Stomach (tissue), 9 donors: Measurements from ENCODE around the gene PABPN1. TPM values are rescaled to one million over a fixed set of nuclear protein-coding genes. Genes with fewer than 3 reads are reported as not detected.

Experiments used
- DNase-seq, 2 donors: peaks; one replicate each; pipeline versions ENCODE4 v3.0.0 to v3.0.0-alpha.2; 2013 to 2019
- H3K27ac ChIP-seq, 5 donors: fragments of 200-600 bp in 4 of 5; sonication (generic) in 4 of 5; one replicate each; pipeline ENCODE4 v1.5.1; 2013 to 2019; ENCODE audit warnings: mild to moderate bottlenecking in 1 of 5, moderate library complexity in 1 of 5
- H3K27me3 ChIP-seq, 3 donors: fragments of 200-600 bp; sonication (generic); one replicate each; pipeline ENCODE4 v1.5.1; 2017 to 2019; ENCODE audit warnings: mixed run types in 1 of 3
- H3K36me3 ChIP-seq, 4 donors: fragments of 200-600 bp; sonication (generic); 1 replicate in 3 of 4; 2 replicates in 1 of 4; pipeline ENCODE4 v1.5.1; 2016 to 2019
- H3K4me1 ChIP-seq, 4 donors: fragments of 200-600 bp; sonication (generic); one replicate each; pipeline ENCODE4 v1.5.1; 2016 to 2019
- H3K4me3 ChIP-seq, 4 donors: fragments of 200-600 bp; sonication (generic) in 3 of 4; one replicate each; pipeline ENCODE4 v1.5.1; 2016 to 2019; ENCODE audit warnings: mild to moderate bottlenecking in 1 of 4
- H3K9me3 ChIP-seq, 4 donors: fragments of 200-600 bp; sonication (generic); one replicate each; pipeline ENCODE4 v1.5.1; 2016 to 2019
- CTCF ChIP-seq, 7 experiments: fragments of 450-650 bp in 4 of 7; fragments of 200-600 bp in 3 of 7; sonication (generic) in 3 of 7; IDR thresholded peaks; one replicate each; pipeline ENCODE4 v1.5.1; 2016 to 2019; ENCODE audit warnings: antibody characterized with exemption in 7 of 7, control low read depth in 2 of 7, mild to moderate bottlenecking in 1 of 7
- EP300 ChIP-seq: sonication (generic); formaldehyde crosslinking; IDR thresholded peaks from one replicate; pipeline ENCODE4 v1.6.1; 2017; ENCODE audit warnings: antibody characterized with exemption
- POLR2A ChIP-seq, 4 donors: fragments of 450-650 bp; IDR thresholded peaks; one replicate each; pipeline ENCODE4 v1.6.1; 2016; ENCODE audit warnings: antibody characterized with exemption in 4 of 4, control low read depth in 2 of 4, mild to moderate bottlenecking in 1 of 4, moderate library complexity in 1 of 4
- POLR2AphosphoS5 ChIP-seq, 3 donors: sonication (generic); formaldehyde crosslinking; IDR thresholded peaks; one replicate each; pipeline ENCODE4 v1.6.1; 2016; ENCODE audit warnings: antibody characterized with exemption in 3 of 3
- WGBS, 5 donors: extraction: QIAGEN DNeasy Blood & Tissue Kit in 3 of 5; methylation state at CpG; one replicate each; pipeline versions ENCODE4 v1.1.5 to v1.1.7; 2013 to 2018; 5-methylcytosine and 5-hydroxymethylcytosine counted together
- intact Hi-C: fragments of 100-400 bp; cut with DNase I; formaldehyde crosslinking; loops from one replicate; pipeline ENCODE4 v1.15.1; 2023; ENCODE audit warnings: low total_unique reads
- polyA plus RNA-seq, 3 donors: library from polyadenylated mRNA; stranded (reverse); fragments of 200-250 nt; gene quantifications; one replicate each; pipeline ENCODE4 v1.2.3, GENCODE V29; 2013
- total RNA-seq, 5 donors: library from RNA; depleted of rRNA; stranded (reverse); fragments of >200 nt; gene quantifications; one replicate each; pipeline versions ENCODE4 v1.1.0 to v1.2.3, GENCODE V29; 2014 to 2016
- donor health status: healthy with polysubstance abuse.
- donor health status: Bipolar disorder and iron deficiency.
- donor health status: healthy.

PABPN1 gene
- total and polyA plus RNA-seq, 8 donors: 24.5 to 190 (median 130) TPM

GRCh38 chr14:23301969-23302289 lies 19.3 kb upstream of the PABPN1 start:
- no peaks in the 10 kb centered on the region for H3K27me3 ChIP-seq
- WGBS, 5 donors: 0% methylated on average over 3 to 25 of the region's 25 CpGs
- H3K27ac ChIP-seq: peak overlapping the region; percentile 93 to 98 (median 98)
- no peak for DNase-seq
- no peaks in the 10 kb centered on the region for H3K9me3 ChIP-seq
- peaks cover 35 to 56% (median 53%) of the 10 kb centered on the region in 4 donors for H3K4me1 ChIP-seq
- peaks cover 0 to 20% (median 8%) of the 10 kb centered on the region in 4 donors for H3K36me3 ChIP-seq
- TF ChIP-seq CTCF (IDR thresholded peaks at IDR 0.05): no peak
- peak in 2 of 3 donors; percentile 85 to 90 for TF ChIP-seq POLR2AphosphoS5 (IDR thresholded peaks at IDR 0.05)
- peak in 2 of 4 donors; percentile 65 to 88 for TF ChIP-seq POLR2A (IDR thresholded peaks at IDR 0.05)
- intact Hi-C loops: no loop called here
- peak overlapping the region; percentile 67 to 73 (median 72) for H3K4me3 ChIP-seq

GRCh38 chr14:23302290-23303225 lies 18.7 kb upstream of the PABPN1 start, which contains the start of gene PPP1R3E:
Gene PPP1R3E (minus strand): TSS chr14:23302859. CDS start chr14:23302576, 283 bp downstream.
- Histone ChIP-seq H3K4me3 (peak within 1 kb of the TSS; percentile 67 to 73 (median 72)), H3K36me3 (peaks cover 0 to 15% (median 7%) of the 10 kb centered on the region in 4 donors), H3K27me3 (no peaks in the 10 kb centered on the region), H3K4me1 (peaks cover 42 to 62% (median 59%) of the 10 kb centered on the region in 4 donors), H3K27ac (peak within 1 kb of the TSS; percentile 93 to 98 (median 98)), H3K9me3 (no peaks in the 10 kb centered on the region)
- DNase-seq: peak; percentile 75 to 89
- WGBS, 5 donors: 2 to 4% (median 2%) methylated on average over 50 to 81 of the region's 81 CpGs
- TF ChIP-seq POLR2AphosphoS5 (IDR thresholded peaks at IDR 0.05): peak in 2 of 3 donors; percentile 2 to 22
- no peak for TF ChIP-seq EP300
- intact Hi-C loops: no loop called here

- peak within 1 kb of the TSS; percentile 91 to 94 (median 92) for H3K27ac ChIP-seq
- H3K9me3 ChIP-seq: no peaks in the 10 kb centered on the region
- TF ChIP-seq EP300 (no peak), POLR2A (IDR thresholded peaks at IDR 0.05) (peak in 2 of 4 donors; percentile 2 to 57), POLR2AphosphoS5 (IDR thresholded peaks at IDR 0.05) (peak in 2 of 3 donors; percentile 76 to 87), CTCF (IDR thresholded peaks at IDR 0.05) (no peak)
- peak; percentile 92 to 97 for DNase-seq
- 1 to 5% (median 4%) methylated on average over 23 to 24 of the region's 24 CpGs for WGBS, 5 donors
- H3K4me3 ChIP-seq: peak within 1 kb of the TSS; percentile 70 to 78 (median 72)
- H3K36me3 ChIP-seq: peaks cover 0 to 39% (median 35%) of the 10 kb centered on the region in 4 donors
- H3K27me3 ChIP-seq: no peaks in the 10 kb centered on the region
- intact Hi-C loops: no loop called here
- peaks cover 43 to 69% (median 64%) of the 10 kb centered on the region in 4 donors for H3K4me1 ChIP-seq
These were observed 14.7 kb upstream of the PABPN1 start, which contains the start of gene BCL2L2 for GRCh38 chr14:23306412-23307145. Gene BCL2L2 (plus strand): TSS chr14:23306833. CDS start chr14:23307768, 935 bp downstream.

GRCh38 chr14:23307146-23307530 lies 14.1 kb upstream of the PABPN1 start:
- no peak for DNase-seq
- no peak for TF ChIP-seq POLR2AphosphoS5 (IDR thresholded peaks at IDR 0.05)
- peaks cover 43 to 69% (median 62%) of the 10 kb centered on the region in 4 donors for H3K4me1 ChIP-seq
- peak overlapping the region; percentile 91 to 94 (median 92) for H3K27ac ChIP-seq
- intact Hi-C loops: no loop called here
- WGBS, 5 donors: 5 to 16% (median 8%) methylated on average over 5 of the region's 5 CpGs
- no peaks in the 10 kb centered on the region for H3K9me3 ChIP-seq
- peak overlapping the region; percentile 70 to 78 (median 72) for H3K4me3 ChIP-seq
- H3K27me3 ChIP-seq: no peaks in the 10 kb centered on the region
- H3K36me3 ChIP-seq: peaks cover 0 to 45% (median 39%) of the 10 kb centered on the region in 4 donors
